NCI-H1694 treated with DMSO at 0.1 percent for 48 hours (cell line): ENCODE data around the gene SPP1.
A peak's percentile ranks its signal among the peaks of the same experiment; 100 is the strongest.

Experiments used
- DNase-seq: peaks from one replicate; lab custom pipeline; 2025; lab: John Stamatoyannopoulos, UW

The SPP1 gene

GRCh38 chr4:87953826-87954225, 21.7 kb upstream of the SPP1 start:
- DNase-seq: no peak

GRCh38 chr4:87956501-87956900, 19.0 kb upstream of the SPP1 start:
- DNase-seq: no peak

- DNase-seq: no peak
These were observed 18.5 kb upstream of the SPP1 start for GRCh38 chr4:87957061-87957460.

GRCh38 chr4:87961993-87962392, 13.5 kb upstream of the SPP1 start:
- no peak for DNase-seq

GRCh38 chr4:87962398-87963146, 12.9 kb upstream of the SPP1 start:
- DNase-seq: peak; percentile 28

- no peak for DNase-seq
These were observed 10.0 kb upstream of the SPP1 start for GRCh38 chr4:87965501-87965975.

- DNase-seq: no peak
These were observed 9.4 kb upstream of the SPP1 start for GRCh38 chr4:87966095-87966496.

GRCh38 chr4:87967193-87967592, 8.3 kb upstream of the SPP1 start:
- no peak for DNase-seq

- DNase-seq: no peak
These were observed 5.4 kb upstream of the SPP1 start for GRCh38 chr4:87970121-87970520.

- no peak for DNase-seq
These were observed 3.6 kb upstream of the SPP1 start for GRCh38 chr4:87971866-87972265.

- DNase-seq: peak; percentile 77
These were observed 2.0 kb upstream of the SPP1 start for GRCh38 chr4:87973283-87974169.

- DNase-seq: no peak
These were observed 555 bp upstream of the SPP1 start for GRCh38 chr4:87974856-87975462.

GRCh38 chr4:87977521-87978278, 2.2 kb downstream of the SPP1 start:
- no peak for DNase-seq

- DNase-seq: no peak
These were observed 3.2 kb downstream of the SPP1 start for GRCh38 chr4:87978681-87979080.

- DNase-seq: no peak
These were observed 4.3 kb downstream of the SPP1 start for GRCh38 chr4:87979810-87980209.

GRCh38 chr4:87981486-87981885, 6.0 kb downstream of the SPP1 start:
- DNase-seq: no peak

GRCh38 chr4:87982036-87982435, 6.5 kb downstream of the SPP1 start:
- DNase-seq: no peak

- DNase-seq: no peak
These were observed 7.0 kb downstream of the SPP1 start for GRCh38 chr4:87982446-87983010.

- DNase-seq: no peak
These were observed 8.5 kb downstream of the SPP1 start for GRCh38 chr4:87983996-87984395.

- peak; percentile 45 for DNase-seq
These were observed 9.8 kb downstream of the SPP1 start for GRCh38 chr4:87985097-87985886.

- no peak for DNase-seq
These were observed 10.3 kb downstream of the SPP1 start for GRCh38 chr4:87985887-87986200.
